Trophoblast cell (in vitro differentiated cells and primary cell): Measurements from ENCODE around the gene CLEC4M.

Experiments
- DNase-seq, 2 donors: peaks; one replicate each; pipeline ENCODE4 v3.0.0-alpha.2; 2016
- H2AFZ ChIP-seq: 2 replicates; pipeline ENCODE4 v1.6.1; 2013; ENCODE audit warnings: low read length, moderate library complexity, mild to moderate bottlenecking; ENCODE audit not compliant: insufficient read depth, poor library complexity
- H2AK5ac ChIP-seq: 2 replicates; pipeline ENCODE4 v1.6.1; 2013; ENCODE audit warnings: mild to moderate bottlenecking, low read length
- H2BK120ac ChIP-seq: 2 replicates; pipeline ENCODE4 v1.6.1; 2013; ENCODE audit warnings: low read length, mild to moderate bottlenecking, moderate library complexity; ENCODE audit not compliant: insufficient read depth, poor library complexity
- H2BK12ac ChIP-seq: 2 replicates; pipeline ENCODE4 v1.6.1; 2013; ENCODE audit warnings: mild to moderate bottlenecking, low read length, moderate library complexity
- H2BK5ac ChIP-seq: 2 replicates; pipeline ENCODE4 v1.6.1; 2013; ENCODE audit warnings: low read length, low read depth, moderate library complexity, mild to moderate bottlenecking; ENCODE audit not compliant: poor library complexity
- H3K14ac ChIP-seq: 2 replicates; pipeline ENCODE4 v1.6.1; 2013; ENCODE audit warnings: mild to moderate bottlenecking, low read length
- H3K18ac ChIP-seq: 2 replicates; pipeline ENCODE4 v1.6.1; 2013; ENCODE audit warnings: mild to moderate bottlenecking, low read length
- H3K23ac ChIP-seq: 2 replicates; pipeline ENCODE4 v1.6.1; 2013; ENCODE audit warnings: low read length
- H3K27ac ChIP-seq: 2 replicates; pipeline ENCODE4 v1.5.1; 2013; ENCODE audit warnings: low read depth, mild to moderate bottlenecking, inconsistent platforms, low read length, moderate library complexity
- H3K27me3 ChIP-seq: 2 replicates; pipeline ENCODE4 v1.6.1; 2013; ENCODE audit warnings: inconsistent platforms, mild to moderate bottlenecking, low read length, moderate library complexity; ENCODE audit not compliant: insufficient read depth
- H3K36me3 ChIP-seq, 2 experiments: 1 replicate in 1 of 2; 2 replicates in 1 of 2; pipeline ENCODE4 v1.6.1; 2013; ENCODE audit warnings: low read length in 2 of 2, mild to moderate bottlenecking in 2 of 2, moderate library complexity in 1 of 2; ENCODE audit not compliant: insufficient read depth in 2 of 2, control insufficient read depth in 1 of 2
- H3K4ac ChIP-seq: 2 replicates; pipeline ENCODE4 v1.6.1; 2013; ENCODE audit warnings: low read depth, mild to moderate bottlenecking, low read length, moderate library complexity
- H3K4me1 ChIP-seq, 2 experiments: 1 replicate in 1 of 2; 2 replicates in 1 of 2; pipeline ENCODE4 v1.6.1; 2013; ENCODE audit warnings: low read length in 2 of 2, mild to moderate bottlenecking in 2 of 2, moderate library complexity in 1 of 2; ENCODE audit not compliant: insufficient read depth in 2 of 2, control insufficient read depth in 1 of 2
- H3K4me2 ChIP-seq: 2 replicates; pipeline ENCODE4 v1.6.1; 2013; ENCODE audit warnings: inconsistent platforms, mild to moderate bottlenecking, low read length, moderate library complexity
- H3K4me3 ChIP-seq: 2 replicates; pipeline ENCODE4 v1.5.1; 2013; ENCODE audit warnings: mild to moderate bottlenecking, low read depth, low read length, inconsistent platforms
- H3K79me1 ChIP-seq: one replicate; pipeline ENCODE4 v1.6.1; 2013; ENCODE audit warnings: low read length
- H3K79me2 ChIP-seq: 2 replicates; pipeline ENCODE4 v1.6.1; 2013; ENCODE audit warnings: low read length, mild to moderate bottlenecking; ENCODE audit not compliant: control insufficient read depth, insufficient read depth, poor library complexity
- H3K9ac ChIP-seq: 2 replicates; pipeline ENCODE4 v1.6.1; 2013; ENCODE audit warnings: mild to moderate bottlenecking, low read length
- H3K9me3 ChIP-seq: 2 replicates; pipeline ENCODE4 v1.6.1; 2013; ENCODE audit warnings: low read depth, mild to moderate bottlenecking, control low read depth, inconsistent platforms, low read length; ENCODE audit not compliant: insufficient read depth
- H4K12ac ChIP-seq: 2 replicates; pipeline ENCODE4 v1.6.1; 2013; ENCODE audit warnings: low read depth, mild to moderate bottlenecking, low read length, moderate library complexity
- H4K8ac ChIP-seq: 2 replicates; pipeline ENCODE4 v1.6.1; 2013; ENCODE audit warnings: low read depth, mild to moderate bottlenecking, low read length, moderate library complexity
- H4K91ac ChIP-seq: one replicate; pipeline ENCODE4 v1.6.1; 2013; ENCODE audit warnings: low read depth, mild to moderate bottlenecking, low read length, moderate library complexity
- WGBS: extraction: QIAGEN DNeasy Blood & Tissue Kit; methylation state at CpG from one replicate; pipeline ENCODE4 v1.1.7; 2013; ENCODE audit warnings: missing lambda C conversion rate; ENCODE audit not compliant: insufficient read length, insufficient coverage; ENCODE audit errors: extremely low coverage; 5-methylcytosine and 5-hydroxymethylcytosine counted together

The CLEC4M gene

GRCh38 chr19:7818806-7819205 lies 55.8 kb downstream of the CLEC4M start:
- Histone ChIP-seq H3K23ac (no peak overlapping the region), H3K79me2 (no peaks in the 10 kb centered on the region), H3K36me3 (peaks cover 0 to 1% of the 10 kb centered on the region in 2 experiments), H3K4me1 (no peaks in the 10 kb centered on the region), H3K9ac (no peak overlapping the region), H4K12ac (no peak overlapping the region), H3K4me3 (no peak overlapping the region), H4K91ac (no peak overlapping the region), H3K79me1 (no peaks in the 10 kb centered on the region), H3K4ac (no peak overlapping the region), H3K9me3 (peaks cover 2% of the 10 kb centered on the region), H2AFZ (no peak overlapping the region), H3K4me2 (no peak overlapping the region), H2BK120ac (no peak overlapping the region), H2BK5ac (no peak overlapping the region), H3K18ac (no peak overlapping the region), H3K27ac (no peak overlapping the region), H3K27me3 (no peaks in the 10 kb centered on the region), H2BK12ac (no peak overlapping the region), H3K14ac (no peak overlapping the region), H2AK5ac (no peak overlapping the region), H4K8ac (no peak overlapping the region)
- no CpG with 5 or more reads among the region's 2 CpGs for WGBS
- no peak for DNase-seq
